WI38 (cell line): Measurements from ENCODE around the gene PACS2.

Source experiments
- H3K4me3 ChIP-seq: 2 replicates; pipeline ENCODE4 v1.5.1; 2011; ENCODE audit warnings: low read depth, mild to moderate bottlenecking, control low read depth, low read length
- CTCF ChIP-seq: IDR thresholded peaks from 2 replicates; pipeline ENCODE4 v1.5.1; 2012; ENCODE audit warnings: low read depth, mild to moderate bottlenecking, control low read depth, low read length

Gene PACS2

GRCh38 chr14:105378873-105379685 is 64.5 kb downstream of the PACS2 start:
- no peak overlapping the region for H3K4me3 ChIP-seq
- TF ChIP-seq CTCF: no peak

DNA sequence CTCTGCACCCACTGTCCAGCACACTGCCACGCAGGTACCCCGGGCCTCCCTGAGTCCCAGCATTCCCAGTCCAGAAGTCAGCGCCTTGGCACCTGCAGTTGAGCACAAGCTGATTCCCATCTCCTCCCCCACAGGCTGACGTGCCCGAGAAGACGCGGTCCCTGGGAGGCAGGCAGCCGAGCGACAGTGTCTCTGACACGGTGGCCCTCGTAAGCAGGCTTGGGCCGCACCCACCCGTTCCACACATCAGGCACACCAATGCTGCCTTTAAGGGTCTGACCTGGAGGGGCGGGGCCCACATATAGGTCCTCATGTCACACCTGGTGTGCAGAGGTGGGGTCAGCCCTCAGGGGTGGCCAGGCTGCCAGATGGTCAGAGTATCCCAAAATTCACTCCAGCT is 65.4 kb downstream of the PACS2 start:
- no peak for TF ChIP-seq CTCF
- H3K4me3 ChIP-seq: no peak overlapping the region

GRCh38 chr14:105380756-105381155 is 66.2 kb downstream of the PACS2 start:
- no peak for TF ChIP-seq CTCF
- H3K4me3 ChIP-seq: no peak overlapping the region

DNA sequence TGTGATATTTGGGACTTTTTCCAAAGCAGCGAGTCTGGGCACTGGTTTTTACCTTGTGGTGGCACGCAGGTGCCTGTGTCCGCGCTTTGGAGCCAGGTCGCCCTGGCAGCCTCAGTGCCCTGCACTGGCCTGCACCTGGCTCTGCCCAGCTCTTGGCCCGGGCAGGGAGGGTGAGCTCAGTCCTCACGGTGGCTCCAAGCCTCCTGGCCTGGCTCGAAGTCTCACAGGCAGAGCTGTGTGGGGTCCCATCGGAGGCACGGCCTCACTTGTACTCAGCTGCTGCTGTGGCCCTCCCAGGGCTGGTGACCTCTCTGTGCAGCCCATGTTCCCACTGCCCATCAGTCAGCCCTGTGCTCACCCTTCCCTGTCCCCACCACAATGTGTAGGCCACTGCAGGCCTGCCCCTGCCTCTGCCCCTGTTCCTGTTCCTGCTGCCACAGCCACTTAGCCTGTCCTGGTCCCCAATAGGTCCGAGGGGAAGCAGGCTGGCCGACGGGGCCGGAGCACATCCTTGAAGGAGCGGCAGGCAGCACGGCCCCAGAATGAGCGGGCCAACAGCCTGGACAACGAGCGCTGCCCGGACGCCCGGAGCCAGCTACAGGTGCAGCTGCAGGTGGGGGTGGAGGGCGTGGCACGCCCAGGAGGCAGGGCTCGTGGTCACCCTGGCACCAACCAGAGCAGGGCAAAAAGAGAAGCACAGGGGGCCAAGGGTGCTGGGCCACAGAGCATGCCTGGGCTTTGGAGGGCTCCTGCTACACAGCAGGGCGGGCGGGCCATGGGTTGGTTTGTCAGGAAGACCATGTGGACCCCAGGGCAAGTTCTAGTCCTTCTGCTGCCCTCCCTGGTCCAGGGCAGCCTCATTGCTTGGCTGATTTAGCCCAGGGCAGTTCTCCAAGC is 67.1 kb downstream of the PACS2 start:
- no peak overlapping the region for H3K4me3 ChIP-seq
- no peak for TF ChIP-seq CTCF

DNA sequence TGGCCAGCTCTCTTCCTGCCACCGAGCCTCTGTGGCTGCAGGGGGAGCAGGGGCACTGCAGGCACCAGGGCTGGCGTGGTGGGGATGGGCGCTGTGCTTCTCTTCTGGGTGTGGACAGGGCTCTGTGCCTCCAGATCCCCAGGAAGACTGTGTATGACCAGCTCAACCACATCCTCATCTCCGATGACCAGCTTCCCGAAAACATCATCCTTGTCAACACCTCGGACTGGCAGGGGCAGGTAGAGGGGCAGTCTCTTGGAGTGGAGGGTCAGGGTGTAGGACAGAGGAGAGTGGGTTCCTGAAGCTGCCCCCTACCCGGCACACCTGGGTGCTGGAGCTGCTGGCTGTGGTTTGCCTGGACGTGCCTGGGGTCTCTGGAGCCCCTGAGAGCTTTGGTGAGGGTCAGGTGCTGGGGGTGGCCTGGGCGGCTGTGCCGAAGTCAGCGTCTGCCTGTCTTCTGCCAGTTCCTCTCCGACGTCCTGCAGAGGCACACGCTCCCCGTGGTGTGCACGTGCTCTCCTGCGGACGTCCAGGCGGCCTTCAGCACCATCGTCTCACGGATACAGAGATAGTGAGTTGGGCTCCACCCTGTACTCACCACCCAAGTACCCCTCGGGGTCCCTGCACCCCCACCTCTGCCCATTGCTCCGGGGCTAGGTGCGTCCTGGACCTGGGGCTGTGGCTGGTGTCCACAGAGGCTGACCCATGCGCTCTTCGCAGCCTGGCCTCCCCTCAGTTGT is 68.0 kb downstream of the PACS2 start:
- TF ChIP-seq CTCF: no peak
- no peak overlapping the region for H3K4me3 ChIP-seq

DNA sequence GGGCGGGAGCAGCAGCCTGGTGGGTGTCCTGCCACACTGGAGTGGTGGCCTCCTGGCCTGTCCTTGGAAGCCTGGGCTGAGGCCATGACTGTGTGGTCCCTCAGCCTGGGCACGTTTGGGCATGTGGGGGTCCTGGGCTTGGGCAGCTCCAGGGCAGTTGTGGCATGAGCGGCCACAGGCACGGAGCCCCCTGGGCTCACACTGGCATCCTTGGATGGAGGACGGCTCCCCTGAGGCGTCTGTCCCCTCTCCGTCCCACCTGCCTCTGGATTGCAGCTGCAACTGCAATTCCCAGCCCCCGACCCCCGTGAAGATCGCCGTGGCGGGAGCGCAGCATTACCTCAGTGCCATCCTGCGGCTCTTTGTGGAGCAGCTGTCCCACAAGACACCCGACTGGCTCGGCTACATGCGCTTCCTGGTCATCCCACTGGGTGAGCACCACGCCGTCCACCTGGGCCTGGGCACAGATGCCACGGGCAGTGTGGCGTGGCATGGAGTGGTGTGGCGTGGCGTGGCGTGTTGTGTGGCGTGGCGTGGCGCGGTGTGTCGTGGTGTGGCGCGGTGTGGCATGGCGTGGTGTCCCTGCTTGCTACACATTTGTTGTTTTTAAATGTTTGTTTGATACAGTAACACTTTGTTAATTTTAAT is 68.7 kb downstream of the PACS2 start:
- no peak overlapping the region for H3K4me3 ChIP-seq
- TF ChIP-seq CTCF: no peak
